ENCODE data around the gene UPF2.
A peak's percentile ranks its signal among the peaks of the same experiment; 100 is the strongest.
"Not testable (repeated sequence)": the region's sequence is repeated elsewhere in the genome, so short reads cannot be mapped to it uniquely, and the experiment has no call there.

Gene UPF2

GRCh38 chr10:12036073-12036655 lies 6.4 kb downstream of the UPF2 start:
- no peak for DNase-seq

GRCh38 chr10:12031404-12031803 lies 11.2 kb downstream of the UPF2 start:
- DNase-seq, result no peak

GRCh38 chr10:12027539-12027938 lies 15.1 kb downstream of the UPF2 start:
- DNase-seq, result no peak

GRCh38 chr10:12025591-12025990 lies 17.0 kb downstream of the UPF2 start:
- no peak for DNase-seq

- no peak for DNase-seq
Measured at GRCh38 chr10:12022580-12023257, 19.9 kb downstream of the UPF2 start.

GRCh38 chr10:12020574-12020973 lies 22.0 kb downstream of the UPF2 start:
- no peak for DNase-seq

GRCh38 chr10:12019283-12019971 lies 23.2 kb downstream of the UPF2 start:
- no peak for DNase-seq

- no peak for DNase-seq
Measured at GRCh38 chr10:12018438-12019282, 23.9 kb downstream of the UPF2 start.

GRCh38 chr10:12013926-12014325 lies 28.7 kb downstream of the UPF2 start:
- no peak for DNase-seq

- DNase-seq, result not testable (repeated sequence)
Measured at GRCh38 chr10:12013391-12013790, 29.2 kb downstream of the UPF2 start.

- no peak for DNase-seq
Measured at GRCh38 chr10:12010353-12010752, 32.3 kb downstream of the UPF2 start.

- DNase-seq, result not testable (repeated sequence)
Measured at GRCh38 chr10:12008842-12009241, 33.8 kb downstream of the UPF2 start.

- DNase-seq, result no peak
Measured at GRCh38 chr10:12006671-12007070, 35.9 kb downstream of the UPF2 start.

- no peak for DNase-seq
Measured at GRCh38 chr10:11993834-11994468, 48.7 kb downstream of the UPF2 start.

- DNase-seq, result no peak
Measured at GRCh38 chr10:11988924-11989323, 53.7 kb downstream of the UPF2 start.

GRCh38 chr10:11986593-11987216 lies 55.9 kb downstream of the UPF2 start:
- peak; percentile 8 to 51 (median 34) for DNase-seq

- no peak for DNase-seq
Measured at GRCh38 chr10:11982253-11982652, 60.4 kb downstream of the UPF2 start.

GRCh38 chr10:11975795-11976194 lies 66.8 kb downstream of the UPF2 start:
- DNase-seq, result no peak

- DNase-seq, result not testable (repeated sequence)
Measured at GRCh38 chr10:11972523-11972922, 70.1 kb downstream of the UPF2 start.

- DNase-seq, result no peak
Measured at GRCh38 chr10:11962176-11962575, 80.4 kb downstream of the UPF2 start.

GRCh38 chr10:11961771-11962170 lies 80.8 kb downstream of the UPF2 start:
- DNase-seq, result no peak

GRCh38 chr10:11959966-11960365 lies 82.6 kb downstream of the UPF2 start:
- no peak for DNase-seq

All from activated naive CD4-positive, alpha-beta T cell (primary cell).